Stomach (tissue), 9 donors: Measurements from ENCODE around the gene OLIG2. TPM values are rescaled to one million over a fixed set of nuclear protein-coding genes. Genes with fewer than 3 reads are reported as not detected.
A peak's percentile ranks its signal among the peaks of the same experiment; 100 is the strongest.

Experiments
- DNase-seq, 2 donors: peaks; one replicate each; pipeline versions ENCODE4 v3.0.0 to v3.0.0-alpha.2; 2013 to 2019
- H3K27ac ChIP-seq, 5 donors: fragments of 200-600 bp in 4 of 5; sonication (generic) in 4 of 5; one replicate each; pipeline ENCODE4 v1.5.1; 2013 to 2019; ENCODE audit warnings: mild to moderate bottlenecking in 1 of 5, moderate library complexity in 1 of 5
- H3K27me3 ChIP-seq, 3 donors: fragments of 200-600 bp; sonication (generic); one replicate each; pipeline ENCODE4 v1.5.1; 2017 to 2019; ENCODE audit warnings: mixed run types in 1 of 3
- H3K36me3 ChIP-seq, 4 donors: fragments of 200-600 bp; sonication (generic); 1 replicate in 3 of 4; 2 replicates in 1 of 4; pipeline ENCODE4 v1.5.1; 2016 to 2019
- H3K4me1 ChIP-seq, 4 donors: fragments of 200-600 bp; sonication (generic); one replicate each; pipeline ENCODE4 v1.5.1; 2016 to 2019
- H3K4me3 ChIP-seq, 4 donors: fragments of 200-600 bp; sonication (generic) in 3 of 4; one replicate each; pipeline ENCODE4 v1.5.1; 2016 to 2019; ENCODE audit warnings: mild to moderate bottlenecking in 1 of 4
- H3K9me3 ChIP-seq, 4 donors: fragments of 200-600 bp; sonication (generic); one replicate each; pipeline ENCODE4 v1.5.1; 2016 to 2019
- CTCF ChIP-seq, 7 experiments: fragments of 450-650 bp in 4 of 7; fragments of 200-600 bp in 3 of 7; sonication (generic) in 3 of 7; IDR thresholded peaks; one replicate each; pipeline ENCODE4 v1.5.1; 2016 to 2019; ENCODE audit warnings: antibody characterized with exemption in 7 of 7, control low read depth in 2 of 7, mild to moderate bottlenecking in 1 of 7
- EP300 ChIP-seq: sonication (generic); formaldehyde crosslinking; IDR thresholded peaks from one replicate; pipeline ENCODE4 v1.6.1; 2017; ENCODE audit warnings: antibody characterized with exemption
- POLR2A ChIP-seq, 4 donors: fragments of 450-650 bp; IDR thresholded peaks; one replicate each; pipeline ENCODE4 v1.6.1; 2016; ENCODE audit warnings: antibody characterized with exemption in 4 of 4, control low read depth in 2 of 4, mild to moderate bottlenecking in 1 of 4, moderate library complexity in 1 of 4
- POLR2AphosphoS5 ChIP-seq, 3 donors: sonication (generic); formaldehyde crosslinking; IDR thresholded peaks; one replicate each; pipeline ENCODE4 v1.6.1; 2016; ENCODE audit warnings: antibody characterized with exemption in 3 of 3
- WGBS, 5 donors: extraction: QIAGEN DNeasy Blood & Tissue Kit in 3 of 5; methylation state at CpG; one replicate each; pipeline versions ENCODE4 v1.1.5 to v1.1.7; 2013 to 2018; 5-methylcytosine and 5-hydroxymethylcytosine counted together
- intact Hi-C: fragments of 100-400 bp; cut with DNase I; formaldehyde crosslinking; loops from one replicate; pipeline ENCODE4 v1.15.1; 2023; ENCODE audit warnings: low total_unique reads
- polyA plus RNA-seq, 3 donors: library from polyadenylated mRNA; stranded (reverse); fragments of 200-250 nt; gene quantifications; one replicate each; pipeline ENCODE4 v1.2.3, GENCODE V29; 2013
- total RNA-seq, 5 donors: library from RNA; depleted of rRNA; stranded (reverse); fragments of >200 nt; gene quantifications; one replicate each; pipeline versions ENCODE4 v1.1.0 to v1.2.3, GENCODE V29; 2014 to 2016
- donor health status: healthy with polysubstance abuse.
- donor health status: Bipolar disorder and iron deficiency.
- donor health status: healthy.

OLIG2 gene
- total and polyA plus RNA-seq, 8 donors, result not detected

GRCh38 chr21:33071770-33072306, 46.1 kb downstream of the OLIG2 start:
- WGBS, 5 donors, result 2 to 4% (median 3%) methylated on average over 36 to 38 of the region's 38 CpGs
- intact Hi-C loops, result no loop called here
- no peak for TF ChIP-seq POLR2A (IDR thresholded peaks at IDR 0.05)
- no peak for TF ChIP-seq POLR2AphosphoS5 (IDR thresholded peaks at IDR 0.05)
- no peak for TF ChIP-seq EP300
- peak in 1 of 2 donors; percentile 50 for DNase-seq
- peak overlapping the region; percentile 35 to 54 (median 45) for H3K4me3 ChIP-seq
- H3K4me1 ChIP-seq, result peaks cover 16 to 30% (median 27%) of the 10 kb centered on the region in 4 donors
- no peak overlapping the region for H3K27ac ChIP-seq
- H3K36me3 ChIP-seq, result no peaks in the 10 kb centered on the region
- H3K27me3 ChIP-seq, result peaks cover 13 to 99% (median 78%) of the 10 kb centered on the region in 3 donors
- peaks cover 4 to 13% (median 11%) of the 10 kb centered on the region in 4 donors for H3K9me3 ChIP-seq

GRCh38 chr21:33073636-33074035, 47.9 kb downstream of the OLIG2 start:
- intact Hi-C loops, result no loop called here
- no peak overlapping the region for H3K27ac ChIP-seq
- peaks cover 16 to 30% (median 27%) of the 10 kb centered on the region in 4 donors for H3K4me1 ChIP-seq
- peaks cover 4 to 13% (median 11%) of the 10 kb centered on the region in 4 donors for H3K9me3 ChIP-seq
- 62 to 81% (median 74%) methylated on average over 4 of the region's 4 CpGs for WGBS, 5 donors
- H3K4me3 ChIP-seq, result no peak overlapping the region
- H3K36me3 ChIP-seq, result no peaks in the 10 kb centered on the region
- peaks cover 13 to 99% (median 68%) of the 10 kb centered on the region in 3 donors for H3K27me3 ChIP-seq
- DNase-seq, result no peak
- TF ChIP-seq POLR2A (IDR thresholded peaks at IDR 0.05), result no peak
- TF ChIP-seq CTCF (IDR thresholded peaks at IDR 0.05), result no peak
- no peak for TF ChIP-seq EP300
- TF ChIP-seq POLR2AphosphoS5 (IDR thresholded peaks at IDR 0.05), result no peak

DNA sequence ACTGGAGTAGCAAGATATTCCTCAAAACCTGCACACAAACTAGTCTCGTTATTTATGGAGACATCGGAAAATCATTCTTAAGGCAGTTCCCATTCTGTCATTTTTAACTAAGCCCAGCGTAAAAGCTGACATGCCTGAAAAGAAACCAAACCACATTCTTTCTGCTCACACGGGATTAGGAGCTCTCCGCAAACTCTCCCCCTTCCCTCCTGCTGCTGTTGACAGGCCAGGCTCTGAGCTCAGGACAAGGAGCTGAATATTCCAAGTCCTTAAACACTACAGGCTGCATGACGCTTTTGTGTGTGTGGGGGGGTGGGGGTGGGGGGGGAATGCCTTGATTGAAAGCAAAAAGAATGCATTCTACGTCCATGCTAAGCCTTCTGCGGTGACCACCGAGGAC, 49.4 kb downstream of the OLIG2 start:
- no peaks in the 10 kb centered on the region for H3K36me3 ChIP-seq
- H3K4me1 ChIP-seq, result peaks cover 16 to 24% (median 21%) of the 10 kb centered on the region in 4 donors
- H3K27me3 ChIP-seq, result peaks cover 8 to 91% (median 57%) of the 10 kb centered on the region in 3 donors
- H3K9me3 ChIP-seq, result no peaks in the 10 kb centered on the region
- peak in 1 of 2 donors; percentile 41 for DNase-seq
- intact Hi-C loops, result no loop called here
- WGBS, 5 donors, result 29 to 38% (median 33%) methylated on average over 9 of the region's 9 CpGs
- H3K4me3 ChIP-seq, result no peak overlapping the region
- TF ChIP-seq CTCF (IDR thresholded peaks at IDR 0.05), result no peak
- TF ChIP-seq EP300, result no peak
- TF ChIP-seq POLR2A (IDR thresholded peaks at IDR 0.05), result no peak
- no peak for TF ChIP-seq POLR2AphosphoS5 (IDR thresholded peaks at IDR 0.05)
- no peak overlapping the region for H3K27ac ChIP-seq

DNA sequence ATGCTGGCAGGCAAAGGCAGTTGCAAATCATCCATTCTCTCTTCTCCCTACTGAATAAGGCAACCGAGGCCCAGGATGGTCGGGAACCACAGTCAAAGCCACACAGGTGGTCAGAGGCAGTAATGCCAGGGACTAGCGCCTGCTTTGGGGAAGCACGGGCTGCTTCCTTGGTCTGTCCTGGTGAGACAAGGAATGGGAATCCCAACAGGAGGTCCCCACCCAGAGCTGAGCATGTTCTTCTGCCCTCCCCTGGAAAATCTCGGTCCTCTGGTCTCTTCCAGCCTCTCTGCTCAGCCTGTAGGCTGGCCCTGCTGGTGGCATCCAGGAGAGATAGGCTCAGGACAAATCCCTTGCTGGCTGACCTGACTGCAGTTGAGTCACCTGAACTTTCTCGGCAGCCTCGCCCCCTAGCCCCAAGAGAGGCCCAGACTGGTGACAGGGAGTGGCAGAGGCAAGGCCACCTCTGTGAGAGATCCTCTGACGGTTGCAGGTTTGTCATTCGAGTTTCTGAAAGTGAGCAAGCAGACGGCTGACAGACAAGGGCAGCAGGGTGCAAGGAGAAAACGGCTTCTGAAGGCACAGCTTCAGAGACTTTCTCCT, 50.0 kb downstream of the OLIG2 start:
- no peaks in the 10 kb centered on the region for H3K36me3 ChIP-seq
- no peak for TF ChIP-seq EP300
- no peak for TF ChIP-seq POLR2AphosphoS5 (IDR thresholded peaks at IDR 0.05)
- no peak for TF ChIP-seq CTCF (IDR thresholded peaks at IDR 0.05)
- TF ChIP-seq POLR2A (IDR thresholded peaks at IDR 0.05), result no peak
- intact Hi-C loops, result no loop called here
- WGBS, 5 donors, result 33 to 61% (median 41%) methylated on average over 7 to 11 of the region's 11 CpGs
- H3K27me3 ChIP-seq, result peaks cover 8 to 85% (median 53%) of the 10 kb centered on the region in 3 donors
- no peak overlapping the region for H3K4me3 ChIP-seq
- no peak for DNase-seq
- peaks cover 14 to 18% (median 17%) of the 10 kb centered on the region in 4 donors for H3K4me1 ChIP-seq
- H3K27ac ChIP-seq, result no peak overlapping the region
- no peaks in the 10 kb centered on the region for H3K9me3 ChIP-seq
